Panc1 (cell line): ENCODE data around the gene SERPINB1.

Experiments used
- CTCF ChIP-seq: fragments of 450-650 bp; IDR thresholded peaks from 2 replicates; pipeline ENCODE4 v1.5.1; 2017; ENCODE audit warnings: mild to moderate bottlenecking
- POLR2AphosphoS5 ChIP-seq: IDR thresholded peaks from 2 replicates; pipeline ENCODE4 v1.6.1; 2012; ENCODE audit warnings: mild to moderate bottlenecking, low read depth, low read length, moderate library complexity
- SIN3A ChIP-seq: IDR thresholded peaks from 2 replicates; pipeline ENCODE4 v1.6.1; 2012; ENCODE audit warnings: low read depth, mild to moderate bottlenecking, low read length, moderate library complexity, borderline replicate concordance; ENCODE audit not compliant: insufficient read depth

GRCh38 chr6:2873643-2874042 is 32.0 kb upstream of the SERPINB1 start:
- TF ChIP-seq CTCF (no peak), POLR2AphosphoS5 (no peak), SIN3A (no peak)
